GM06990 (cell line): ENCODE measurements around the gene MTG1.

Experiments
- DNase-seq: peaks from one replicate; pipeline ENCODE4 v3.0.0-alpha.2; 2011; ENCODE audit not compliant: insufficient read length; ENCODE audit errors: extremely low read depth
- H3K27me3 ChIP-seq: replicated peaks from 2 replicates; pipeline ENCODE4 v1.6.0; 2011; ENCODE audit warnings: low read length; ENCODE audit not compliant: control insufficient read depth, insufficient read depth
- H3K36me3 ChIP-seq: 2 replicates; pipeline ENCODE4 v1.5.1; 2011; ENCODE audit warnings: low read length; ENCODE audit not compliant: control insufficient read depth, insufficient read depth
- H3K4me3 ChIP-seq: replicated peaks from 2 replicates; pipeline ENCODE4 v1.5.1; 2011; ENCODE audit warnings: low read depth, mild to moderate bottlenecking, control low read depth, low read length
- TF ChIP-seq, protein P1 (sequence below): IDR thresholded peaks from 2 replicates; pipeline ENCODE4 v1.5.1; 2011; ENCODE audit warnings: low read length, control low read depth, mild to moderate bottlenecking, inconsistent platforms; ENCODE audit not compliant: insufficient read depth, poor library complexity, severe bottlenecking

MTG1 gene

DNA sequence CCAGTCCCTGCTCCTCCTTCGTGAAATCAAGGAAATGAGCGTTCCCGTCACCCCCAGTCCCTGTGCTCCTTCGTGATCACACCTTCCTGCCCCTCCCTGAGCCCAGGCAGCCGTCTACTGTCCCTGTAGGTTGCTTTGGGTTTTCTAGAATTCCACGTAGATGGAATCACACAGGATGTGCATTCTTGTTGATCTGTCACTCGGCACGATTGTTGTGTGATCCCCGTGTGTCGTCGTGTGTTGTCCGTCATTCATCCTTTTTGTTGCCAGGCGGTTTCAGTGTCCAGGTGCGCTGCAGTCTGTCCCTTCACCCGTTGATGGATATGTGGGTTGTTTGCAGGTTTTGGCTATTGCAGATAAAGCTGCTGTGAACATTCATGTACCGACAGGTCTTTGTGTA, 9.4 kb downstream of the MTG1 start:
- Histone ChIP-seq H3K27me3 (no peaks in the 10 kb centered on the region), H3K4me3 (no peak overlapping the region), H3K36me3 (peaks cover 18% of the 10 kb centered on the region)
- DNase-seq: no peak
- TF ChIP-seq, protein P1, sequence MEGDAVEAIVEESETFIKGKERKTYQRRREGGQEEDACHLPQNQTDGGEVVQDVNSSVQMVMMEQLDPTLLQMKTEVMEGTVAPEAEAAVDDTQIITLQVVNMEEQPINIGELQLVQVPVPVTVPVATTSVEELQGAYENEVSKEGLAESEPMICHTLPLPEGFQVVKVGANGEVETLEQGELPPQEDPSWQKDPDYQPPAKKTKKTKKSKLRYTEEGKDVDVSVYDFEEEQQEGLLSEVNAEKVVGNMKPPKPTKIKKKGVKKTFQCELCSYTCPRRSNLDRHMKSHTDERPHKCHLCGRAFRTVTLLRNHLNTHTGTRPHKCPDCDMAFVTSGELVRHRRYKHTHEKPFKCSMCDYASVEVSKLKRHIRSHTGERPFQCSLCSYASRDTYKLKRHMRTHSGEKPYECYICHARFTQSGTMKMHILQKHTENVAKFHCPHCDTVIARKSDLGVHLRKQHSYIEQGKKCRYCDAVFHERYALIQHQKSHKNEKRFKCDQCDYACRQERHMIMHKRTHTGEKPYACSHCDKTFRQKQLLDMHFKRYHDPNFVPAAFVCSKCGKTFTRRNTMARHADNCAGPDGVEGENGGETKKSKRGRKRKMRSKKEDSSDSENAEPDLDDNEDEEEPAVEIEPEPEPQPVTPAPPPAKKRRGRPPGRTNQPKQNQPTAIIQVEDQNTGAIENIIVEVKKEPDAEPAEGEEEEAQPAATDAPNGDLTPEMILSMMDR: no peak

DNA sequence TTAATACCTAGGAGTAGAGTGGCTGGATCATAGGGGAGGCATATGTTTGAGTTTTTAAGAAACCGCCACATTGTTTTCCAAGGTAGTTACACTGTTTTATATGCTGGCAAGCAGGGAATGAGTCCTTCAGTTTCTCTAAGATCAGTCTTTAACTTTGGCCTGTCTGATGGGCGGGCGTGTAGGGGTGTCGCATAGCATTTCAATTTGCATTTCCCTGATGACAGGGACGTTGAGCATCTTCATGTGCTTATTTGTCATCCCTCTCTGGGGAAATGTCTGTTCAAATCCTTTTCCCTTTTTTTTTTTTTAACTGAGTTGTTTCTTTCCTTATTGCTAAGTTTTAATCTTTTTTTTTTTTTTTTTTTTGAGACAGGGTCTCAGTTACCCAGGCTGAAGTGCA, 9.8 kb downstream of the MTG1 start:
- TF ChIP-seq, protein P1: no peak
- DNase-seq: no peak
- peaks cover 18% of the 10 kb centered on the region for H3K36me3 ChIP-seq
- no peaks in the 10 kb centered on the region for H3K27me3 ChIP-seq
- H3K4me3 ChIP-seq: no peak overlapping the region

DNA sequence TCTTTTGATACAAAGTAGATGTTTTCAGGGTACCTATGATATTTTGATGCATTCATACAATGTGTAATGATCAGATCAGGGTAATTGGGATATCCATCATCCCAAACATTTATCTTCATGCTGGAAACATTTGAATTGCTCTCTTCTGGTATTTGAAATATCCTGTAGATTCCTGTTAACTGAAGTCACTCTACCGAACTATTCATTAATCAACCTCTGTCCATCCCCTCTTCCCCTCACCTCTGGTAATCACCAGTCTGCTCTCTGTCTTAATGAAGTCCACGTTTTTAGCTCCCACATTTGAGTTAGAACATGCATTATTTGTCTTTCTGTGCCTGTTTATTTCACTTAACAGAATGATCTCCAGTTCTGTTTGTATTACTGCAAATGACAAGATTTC, 11.3 kb downstream of the MTG1 start:
- Histone ChIP-seq H3K4me3 (no peak overlapping the region), H3K27me3 (no peaks in the 10 kb centered on the region), H3K36me3 (peaks cover 14% of the 10 kb centered on the region)
- DNase-seq: no peak
- TF ChIP-seq, protein P1: no peak

DNA sequence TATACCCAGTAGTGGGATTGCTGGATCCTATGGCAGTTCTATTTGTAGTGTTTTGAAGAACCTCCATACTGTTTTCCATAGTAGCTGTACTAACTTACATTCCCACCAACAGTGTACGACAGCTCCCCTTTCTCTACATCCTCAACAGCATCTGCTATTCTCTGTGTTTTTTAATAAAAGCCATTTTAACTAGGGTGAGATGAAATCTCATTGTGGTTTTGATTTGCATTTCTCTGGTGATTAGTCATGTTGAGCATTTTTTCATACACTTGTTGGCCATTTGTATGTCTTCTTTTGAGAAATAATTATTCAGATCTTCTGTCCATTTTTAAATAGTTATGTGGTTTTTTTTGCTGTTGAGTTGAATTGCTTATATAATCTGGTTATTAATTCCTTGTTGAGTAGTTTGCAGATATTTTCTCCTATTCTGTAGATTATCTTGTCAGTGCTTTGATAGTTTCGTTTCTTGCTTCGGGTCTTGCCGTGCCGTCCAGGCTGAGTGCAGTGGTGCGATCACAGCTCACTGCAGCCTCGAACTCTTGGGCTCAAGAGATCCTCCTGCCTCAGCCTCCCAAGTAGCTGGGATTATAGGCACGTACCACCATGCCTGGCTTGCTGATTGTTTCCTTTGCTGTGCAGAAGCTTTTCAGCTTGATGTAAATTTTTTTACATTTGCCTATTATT, 12.0 kb downstream of the MTG1 start:
- TF ChIP-seq, protein P1: no peak
- DNase-seq: no peak
- Histone ChIP-seq H3K27me3 (no peaks in the 10 kb centered on the region), H3K36me3 (peaks cover 14% of the 10 kb centered on the region), H3K4me3 (no peak overlapping the region)

DNA sequence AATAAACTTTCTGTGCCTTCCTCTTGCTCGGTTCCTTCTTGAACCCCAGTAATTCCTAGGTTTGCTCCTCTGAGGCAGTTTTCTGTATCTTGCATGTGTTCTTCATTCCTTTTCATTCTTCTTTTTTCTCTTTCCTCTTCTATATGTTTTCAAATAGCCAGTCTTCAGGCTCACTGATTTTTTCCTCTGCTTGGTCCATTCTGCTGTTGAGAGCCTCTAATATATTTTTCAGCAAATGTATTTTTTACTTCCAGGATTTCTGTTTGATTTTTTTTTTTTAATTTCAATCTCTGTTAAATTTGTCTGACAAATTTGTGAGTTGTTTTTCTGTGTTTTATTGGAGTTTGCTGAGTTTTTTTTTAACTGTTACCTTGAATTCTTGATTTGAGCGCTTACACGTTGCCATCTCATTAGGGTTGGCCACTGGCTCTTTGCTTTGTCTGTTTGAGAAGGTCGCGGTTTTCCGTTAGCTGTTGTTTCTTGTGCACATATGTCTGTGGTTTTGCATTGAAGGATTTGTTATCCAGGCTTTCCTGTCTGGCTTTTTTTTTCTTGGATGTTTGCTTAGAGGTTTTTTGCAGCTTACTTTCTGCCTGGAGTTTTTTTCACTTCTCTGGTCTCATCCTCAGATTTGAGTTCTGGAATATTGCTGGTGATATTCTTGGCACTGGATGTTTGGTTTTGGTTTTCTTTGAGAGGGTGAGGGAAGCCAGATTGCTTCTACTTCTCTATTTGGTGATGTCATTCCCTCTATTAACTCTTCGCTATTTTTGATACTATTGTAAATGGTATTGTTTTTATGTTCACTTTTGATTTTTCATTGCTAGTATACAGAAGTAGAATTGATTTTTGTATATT, 17.8 kb downstream of the MTG1 start:
- DNase-seq: no peak
- TF ChIP-seq, protein P1: no peak
- H3K4me3 ChIP-seq: no peak overlapping the region
- H3K36me3 ChIP-seq: no peaks in the 10 kb centered on the region; the same call in none of the 2 replicates
- no peaks in the 10 kb centered on the region for H3K27me3 ChIP-seq
